ENCODE results near the gene UBIAD1.
"Not testable (repeated sequence)": the region's sequence is repeated elsewhere in the genome, so short reads cannot be mapped to it uniquely, and the experiment has no call there.

Gene UBIAD1

GRCh38 chr1:11272832-11273594 lies at the start of gene UBIAD1:
TSS of gene UBIAD1 (plus strand) at chr1:11273198. CDS start at chr1:11273532, 334 bp downstream.
- peak; percentile 54 for DNase-seq

DNA sequence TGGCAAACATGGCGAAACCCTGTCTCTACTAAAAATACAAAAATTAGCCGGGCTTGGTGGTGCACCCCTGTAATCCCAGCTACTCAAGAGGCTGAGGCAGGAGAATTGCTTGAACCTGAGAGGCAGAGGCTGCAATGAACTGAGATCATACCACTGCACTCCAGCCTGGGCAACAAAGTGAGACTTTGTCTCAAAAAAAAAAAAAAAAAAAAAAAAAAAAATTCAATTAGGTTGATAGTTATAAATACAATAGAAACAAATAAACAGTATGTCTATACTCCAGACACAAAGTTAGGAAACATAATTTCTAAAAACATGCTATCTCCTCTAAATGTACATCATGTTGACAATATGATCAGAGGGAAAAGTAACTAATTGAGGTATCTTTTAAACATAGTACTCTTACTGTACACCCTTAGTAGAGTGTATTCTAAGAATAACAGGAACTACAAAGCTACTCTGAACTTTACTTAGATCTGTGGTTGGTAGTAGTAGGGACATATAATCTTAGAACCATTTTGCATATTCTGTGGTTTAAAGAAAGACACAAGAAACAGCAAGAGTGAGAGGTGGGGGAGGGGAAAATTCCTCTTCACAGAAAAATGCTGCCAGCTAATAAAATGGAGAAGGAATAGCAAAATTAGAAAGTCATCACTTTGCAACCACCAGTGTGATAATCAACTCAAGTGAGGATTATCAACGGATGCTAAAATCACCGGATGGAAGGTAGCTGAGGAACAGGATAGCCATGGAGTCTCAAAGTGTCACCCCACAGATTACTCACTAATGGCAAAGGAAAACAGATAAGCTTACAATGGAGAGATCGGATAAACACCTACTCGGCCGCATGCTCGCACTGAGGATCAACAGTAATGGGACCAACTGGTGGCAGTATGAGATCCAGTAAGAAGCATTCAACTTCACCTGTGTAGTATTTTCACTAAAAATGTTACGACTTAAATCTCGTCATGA lies 45.6 kb upstream of the UBIAD1 start:
- no peak for DNase-seq

DNA sequence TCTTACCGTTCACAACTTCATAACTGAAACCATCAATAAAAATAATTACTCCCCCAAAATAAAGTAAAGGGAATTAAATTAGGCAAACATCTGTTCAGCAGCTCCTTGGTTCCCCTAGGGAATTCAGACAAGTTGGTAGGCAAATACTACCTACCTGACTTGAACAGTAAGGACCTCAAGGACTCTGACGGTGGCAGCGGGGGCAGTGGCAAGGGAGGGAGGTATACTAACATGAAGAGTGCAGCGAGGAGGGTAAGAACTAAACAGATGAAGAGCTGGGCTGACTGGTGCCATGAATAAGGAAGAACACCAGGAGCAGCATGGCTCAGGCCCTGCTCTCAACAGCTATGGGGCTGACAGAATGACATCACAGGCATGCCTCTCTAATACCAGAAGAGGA lies 43.8 kb upstream of the UBIAD1 start:
- DNase-seq = no peak

- no peak for DNase-seq
Observed at GRCh38 chr1:11233208-11233607, 39.8 kb upstream of the UBIAD1 start.

- DNase-seq = no peak
Observed at GRCh38 chr1:11237356-11237755, 35.6 kb upstream of the UBIAD1 start.

- no peak for DNase-seq
Observed at GRCh38 chr1:11238311-11238710, 34.7 kb upstream of the UBIAD1 start.

- DNase-seq = no peak
Observed at GRCh38 chr1:11245248-11245647, 27.8 kb upstream of the UBIAD1 start.

- DNase-seq = no peak
Observed at GRCh38 chr1:11245904-11246719, 26.9 kb upstream of the UBIAD1 start.

DNA sequence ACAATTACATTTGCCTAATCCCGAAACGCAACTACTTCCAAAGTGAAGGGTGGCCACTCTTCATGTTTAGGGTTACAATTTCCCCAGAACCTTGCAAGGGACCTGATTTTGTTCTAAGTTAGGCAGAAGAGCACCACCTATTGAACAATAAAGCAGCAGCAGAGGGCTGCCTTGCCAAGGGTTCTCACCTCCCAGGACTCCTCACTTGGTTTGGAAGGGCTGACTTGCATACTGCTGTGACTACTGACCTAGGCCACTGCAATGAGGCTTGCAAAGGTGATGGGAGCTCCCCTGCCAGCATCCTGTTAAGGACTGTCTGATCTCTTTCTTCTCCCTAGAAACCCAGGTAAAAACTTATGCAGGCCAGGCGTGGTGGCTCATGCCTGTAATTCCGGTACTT lies 24.8 kb upstream of the UBIAD1 start:
- DNase-seq = no peak

DNA sequence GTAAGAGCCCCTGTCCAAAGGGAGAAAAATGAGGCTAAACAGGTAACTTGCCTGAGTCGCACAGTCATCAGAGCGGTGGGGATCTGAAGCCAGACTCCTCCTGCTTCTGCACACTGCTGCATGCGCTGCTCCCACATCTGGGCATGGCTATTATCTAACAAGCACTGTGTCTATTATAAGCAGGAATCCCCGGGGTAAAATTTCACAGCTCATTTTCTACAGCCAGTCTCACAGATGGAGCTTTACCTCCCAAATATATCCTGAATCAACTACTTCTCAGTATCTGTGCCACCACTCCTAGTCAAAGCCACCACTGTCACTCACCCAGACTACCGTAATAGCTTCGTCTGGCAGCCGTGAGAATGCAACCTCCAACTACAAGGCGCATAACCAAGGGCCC lies 20.5 kb upstream of the UBIAD1 start:
- no peak for DNase-seq

- no peak for DNase-seq
Observed at GRCh38 chr1:11253226-11253625, 19.8 kb upstream of the UBIAD1 start.

DNA sequence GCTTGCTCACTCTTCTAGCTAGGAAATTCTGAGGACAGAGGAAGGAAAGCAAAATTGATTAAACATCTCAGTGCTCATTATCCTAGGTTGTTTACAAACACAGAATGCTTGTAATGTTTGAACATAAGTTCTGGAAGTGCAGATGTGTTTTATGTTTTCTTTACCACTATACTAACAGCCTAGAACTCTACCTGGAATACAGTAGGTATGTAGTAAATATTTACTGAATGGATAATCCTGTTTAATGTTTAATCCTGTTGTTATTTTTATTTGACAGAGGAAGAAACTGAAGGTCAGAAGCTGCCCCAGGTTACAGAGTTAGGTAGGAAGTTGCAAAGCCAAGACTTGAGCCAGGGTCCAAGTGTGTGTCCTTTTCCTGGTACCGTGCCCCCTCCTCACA lies 16.7 kb upstream of the UBIAD1 start:
- no peak for DNase-seq

DNA sequence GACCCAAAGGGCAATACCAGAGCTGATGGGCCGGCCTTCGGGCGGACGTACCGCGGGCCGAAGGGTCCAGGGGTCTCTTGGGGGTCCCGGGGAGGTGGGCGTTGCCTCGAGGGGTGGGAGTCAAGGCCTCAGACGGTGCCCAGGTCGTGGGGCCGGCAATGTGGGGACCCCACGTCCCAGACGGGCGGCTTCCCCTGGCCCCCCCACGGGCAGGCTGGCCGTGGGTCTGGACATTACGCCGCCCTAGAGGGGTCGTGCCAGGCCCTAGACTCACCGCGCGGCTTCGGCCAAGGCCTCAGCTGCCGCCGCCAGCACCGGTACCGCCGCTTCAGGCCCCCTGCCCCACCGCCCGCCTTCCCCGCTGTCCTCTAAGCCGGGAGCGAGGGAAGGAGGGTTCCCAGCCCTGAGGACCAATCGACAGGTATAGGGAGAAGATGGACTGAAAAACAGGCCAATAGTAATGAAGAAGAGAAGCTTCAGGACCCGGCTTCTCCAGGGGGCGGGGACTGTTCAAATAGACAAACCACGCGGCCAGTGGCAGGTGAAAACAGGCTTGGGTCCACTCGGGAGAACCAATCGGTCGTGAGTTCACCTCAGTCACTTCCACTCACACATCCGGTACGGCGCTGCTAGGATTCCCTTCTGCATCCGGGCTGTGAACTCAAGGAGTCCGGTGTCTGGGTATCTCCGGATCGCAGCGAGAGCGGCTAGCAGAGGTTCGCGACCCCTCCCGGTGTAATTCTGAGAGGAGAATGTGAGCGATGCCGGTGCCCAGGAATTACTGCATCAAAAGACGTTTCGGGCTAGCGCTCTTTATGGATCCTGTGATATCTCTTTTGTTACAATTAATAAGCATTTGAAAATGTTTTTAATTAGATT lies 10.6 kb upstream of the UBIAD1 start, which contains the start of gene MTOR:
MTOR (minus strand) TSS at position 381 of the 879 bp plus-strand sequence. CDS start 3,142 bp downstream, outside the sequence.
- DNase-seq = peak; percentile 95

GRCh38 chr1:11266268-11267074 lies 6.5 kb upstream of the UBIAD1 start:
- DNase-seq = no peak

- DNase-seq = not testable (repeated sequence)
Observed at GRCh38 chr1:11267350-11268337, 5.4 kb upstream of the UBIAD1 start.

DNA sequence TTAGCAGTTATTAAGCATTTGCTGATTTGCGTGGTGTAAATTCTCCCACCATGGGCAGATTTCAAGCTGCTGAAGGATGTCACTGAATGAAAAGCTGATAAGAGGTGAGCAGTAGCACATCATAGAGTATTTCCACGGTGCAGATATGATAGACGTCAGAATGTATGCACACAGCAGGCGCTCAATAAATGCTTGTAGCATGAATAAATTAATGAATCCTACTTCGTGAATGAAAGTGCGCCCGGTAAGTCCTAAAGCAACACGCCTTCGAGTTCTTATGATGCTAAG lies 510 bp upstream of the UBIAD1 start:
- no peak for DNase-seq

DNA sequence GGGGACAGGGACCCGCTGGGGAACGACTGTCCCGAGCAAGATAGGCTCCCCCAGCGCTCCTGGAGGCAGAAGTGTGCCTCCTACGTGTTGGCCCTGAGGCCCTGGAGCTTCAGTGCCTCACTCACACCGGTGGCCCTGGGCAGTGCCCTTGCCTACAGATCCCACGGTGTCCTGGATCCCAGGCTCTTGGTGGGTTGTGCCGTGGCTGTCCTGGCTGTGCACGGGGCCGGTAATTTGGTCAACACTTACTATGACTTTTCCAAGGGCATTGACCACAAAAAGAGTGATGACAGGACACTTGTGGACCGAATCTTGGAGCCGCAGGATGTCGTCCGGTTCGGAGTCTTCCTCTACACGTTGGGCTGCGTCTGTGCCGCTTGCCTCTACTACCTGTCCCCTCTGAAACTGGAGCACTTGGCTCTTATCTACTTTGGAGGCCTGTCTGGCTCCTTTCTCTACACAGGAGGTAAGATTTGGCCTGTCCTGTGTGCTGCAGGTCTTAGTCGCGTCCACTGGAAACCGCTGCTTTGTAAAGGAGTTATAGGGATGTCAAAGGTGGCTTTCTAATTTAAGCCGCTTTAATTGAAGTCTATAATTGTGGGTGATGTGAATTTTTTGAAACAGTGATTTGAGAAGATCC lies 717 bp downstream of the UBIAD1 start:
- DNase-seq = no peak

GRCh38 chr1:11279152-11279551 lies 6.2 kb downstream of the UBIAD1 start:
- DNase-seq = no peak

- no peak for DNase-seq
Observed at GRCh38 chr1:11279630-11280029, 6.6 kb downstream of the UBIAD1 start.
